Right cardiac atrium (tissue), 5 donors: ENCODE results near the gene NCK2. TPM values are rescaled to one million over a fixed set of nuclear protein-coding genes. Genes with fewer than 3 reads are reported as not detected.

Experiments used
- ATAC-seq, 2 donors: fragments of 200-7000 bp; cut with Tn5 transposase; one replicate each; pipeline versions ENCODE4 v1.8.0 to v1.9.1; 2020; ENCODE audit warnings: moderate library complexity in 2 of 2, mild to moderate bottlenecking in 1 of 2
- DNase-seq, 3 donors: peaks; one replicate each; pipeline ENCODE4 v3.0.0-alpha.2; 2020
- H3K27ac ChIP-seq: one replicate; pipeline ENCODE4 v1.5.1; 2013; ENCODE audit warnings: mild to moderate bottlenecking, low read length, control low read depth, moderate library complexity
- H3K27me3 ChIP-seq: one replicate; pipeline ENCODE4 v1.6.1; 2013; ENCODE audit not compliant: control insufficient read depth, insufficient read depth
- H3K4me1 ChIP-seq: one replicate; pipeline ENCODE4 v1.6.1; 2013; ENCODE audit warnings: low read length; ENCODE audit not compliant: control insufficient read depth, insufficient read depth
- H3K4me3 ChIP-seq: one replicate; pipeline ENCODE4 v1.5.1; 2013; ENCODE audit warnings: low read length, control low read depth
- H3K9me3 ChIP-seq: one replicate; pipeline ENCODE4 v1.6.1; 2013; ENCODE audit warnings: low read length; ENCODE audit not compliant: control insufficient read depth
- WGBS: extraction: QIAGEN DNeasy Blood & Tissue Kit; methylation state at CpG from one replicate; pipeline ENCODE4 v1.1.7; 2013; 5-methylcytosine and 5-hydroxymethylcytosine counted together
- intact Hi-C, 4 donors: fragments of 100-400 bp; cut with DNase I; formaldehyde crosslinking; loops; one replicate each; pipeline versions ENCODE4 v1.11.0 to v1.14.0; 2022 to 2023
- polyA plus RNA-seq: library from polyadenylated mRNA; stranded (reverse); fragments of 200-250 nt; gene quantifications from one replicate; pipeline ENCODE4 v1.2.3, GENCODE V29; 2013
- total RNA-seq, 4 donors: library from RNA; stranded (reverse); fragmentation: NEBNext Ultra II Directional; extraction: Animal tissue kit (Norgen Biotek cat#: 25700); gene quantifications; one replicate each; pipeline ENCODE4 v1.2.1, GENCODE V29; 2021
- donor health status: healthy with polysubstance abuse.
- donor health status: DM: no; HTN: yes; CAD: no.
- donor health status: DM: no; HTN: no; CAD: no.
- donor health status: DM: no; HTN: yes; CAD: no; lungs with severe emphysema.
- donor health status: DM: yes; HTN: yes; CAD: no.

The NCK2 gene
- total and polyA plus RNA-seq, 5 donors, result 29.9 to 39.5 (median 31.1) TPM

- intact Hi-C loops, result no loop called here
- 36% methylated on average over 6 of the region's 6 CpGs for WGBS
- DNase-seq (no peak), ATAC-seq (no peak)
- Histone ChIP-seq H3K27ac (no peak overlapping the region), H3K4me1 (peaks cover 10% of the 10 kb centered on the region), H3K4me3 (no peak overlapping the region), H3K27me3 (no peaks in the 10 kb centered on the region), H3K9me3 (no peaks in the 10 kb centered on the region)
Observed at GRCh38 chr2:105868060-105868459, 123.3 kb downstream of the NCK2 start.

GRCh38 chr2:105869341-105869740 lies 124.6 kb downstream of the NCK2 start:
- Histone ChIP-seq H3K4me1 (peaks cover 11% of the 10 kb centered on the region), H3K4me3 (no peak overlapping the region), H3K27me3 (no peaks in the 10 kb centered on the region), H3K27ac (no peak overlapping the region), H3K9me3 (no peaks in the 10 kb centered on the region)
- WGBS, result 96% methylated on average over 13 of the region's 13 CpGs
- intact Hi-C loops, result no loop called here
- no peak for ATAC-seq
- DNase-seq, result no peak

- H3K4me1 ChIP-seq, result peaks cover 11% of the 10 kb centered on the region
- no peak overlapping the region for H3K27ac ChIP-seq
- WGBS, result 97% methylated on average over 4 of the region's 4 CpGs
- H3K4me3 ChIP-seq, result no peak overlapping the region
- intact Hi-C loops, result no loop called here
- DNase-seq, result no peak
- no peaks in the 10 kb centered on the region for H3K9me3 ChIP-seq
- no peaks in the 10 kb centered on the region for H3K27me3 ChIP-seq
- ATAC-seq, result no peak
Observed at GRCh38 chr2:105870062-105870461, 125.3 kb downstream of the NCK2 start.

- Histone ChIP-seq H3K4me1 (peaks cover 8% of the 10 kb centered on the region), H3K9me3 (no peaks in the 10 kb centered on the region), H3K27me3 (no peaks in the 10 kb centered on the region), H3K4me3 (no peak overlapping the region), H3K27ac (no peak overlapping the region)
- ATAC-seq, result no peak
- WGBS, result 93% methylated on average over 11 of the region's 11 CpGs
- intact Hi-C loops, result no loop called here
- no peak for DNase-seq
Observed at GRCh38 chr2:105870858-105871257, 126.1 kb downstream of the NCK2 start.

GRCh38 chr2:105872142-105872728 lies 127.5 kb downstream of the NCK2 start:
- no peak overlapping the region for H3K4me3 ChIP-seq
- WGBS, result 70% methylated on average over 14 of the region's 14 CpGs
- H3K27me3 ChIP-seq, result no peaks in the 10 kb centered on the region
- no peaks in the 10 kb centered on the region for H3K9me3 ChIP-seq
- H3K27ac ChIP-seq, result no peak overlapping the region
- intact Hi-C loops, result no loop called here
- ATAC-seq, result peak; percentile 61 to 62
- H3K4me1 ChIP-seq, result peaks cover 8% of the 10 kb centered on the region
- peak in 2 of 3 donors; percentile 60 to 67 for DNase-seq

GRCh38 chr2:105872830-105873229 lies 128.1 kb downstream of the NCK2 start:
- intact Hi-C loops, result no loop called here
- ATAC-seq (no peak), DNase-seq (no peak)
- H3K4me1 ChIP-seq, result peaks cover 7% of the 10 kb centered on the region
- H3K4me3 ChIP-seq, result no peak overlapping the region
- WGBS, result 84% methylated on average over 7 of the region's 7 CpGs
- H3K9me3 ChIP-seq, result no peaks in the 10 kb centered on the region
- H3K27ac ChIP-seq, result no peak overlapping the region
- no peaks in the 10 kb centered on the region for H3K27me3 ChIP-seq

GRCh38 chr2:105873281-105873680 lies 128.6 kb downstream of the NCK2 start:
- H3K27me3 ChIP-seq, result no peaks in the 10 kb centered on the region
- no peak for DNase-seq
- 84% methylated on average over 5 of the region's 5 CpGs for WGBS
- H3K27ac ChIP-seq, result no peak overlapping the region
- ATAC-seq, result no peak
- peaks cover 5% of the 10 kb centered on the region for H3K4me1 ChIP-seq
- intact Hi-C loops, result no loop called here
- no peak overlapping the region for H3K4me3 ChIP-seq
- H3K9me3 ChIP-seq, result no peaks in the 10 kb centered on the region

- peak; percentile 40 to 60 for ATAC-seq
- Histone ChIP-seq H3K9me3 (no peaks in the 10 kb centered on the region), H3K27ac (no peak overlapping the region), H3K27me3 (no peaks in the 10 kb centered on the region), H3K4me1 (peaks cover 5% of the 10 kb centered on the region), H3K4me3 (no peak overlapping the region)
- no peak for DNase-seq
- intact Hi-C loops, result no loop called here
- WGBS, result 73% methylated on average over 8 of the region's 8 CpGs
Observed at GRCh38 chr2:105873721-105874120, 129.0 kb downstream of the NCK2 start.

- ATAC-seq (no peak), DNase-seq (no peak)
- H3K4me1 ChIP-seq, result peaks cover 5% of the 10 kb centered on the region
- 91% methylated on average over 6 of the region's 6 CpGs for WGBS
- intact Hi-C loops, result no loop called here
- H3K9me3 ChIP-seq, result no peaks in the 10 kb centered on the region
- no peak overlapping the region for H3K4me3 ChIP-seq
- H3K27me3 ChIP-seq, result no peaks in the 10 kb centered on the region
- H3K27ac ChIP-seq, result no peak overlapping the region
Observed at GRCh38 chr2:105874466-105874865, 129.8 kb downstream of the NCK2 start.

GRCh38 chr2:105875241-105875640 lies 130.5 kb downstream of the NCK2 start:
- H3K9me3 ChIP-seq, result no peaks in the 10 kb centered on the region
- no peaks in the 10 kb centered on the region for H3K27me3 ChIP-seq
- 81% methylated on average over 7 of the region's 7 CpGs for WGBS
- H3K4me1 ChIP-seq, result peaks cover 5% of the 10 kb centered on the region
- H3K4me3 ChIP-seq, result no peak overlapping the region
- intact Hi-C loops, result no loop called here
- ATAC-seq (no peak), DNase-seq (no peak)
- no peak overlapping the region for H3K27ac ChIP-seq

- DNase-seq (no peak), ATAC-seq (no peak)
- intact Hi-C loops, result no loop called here
- H3K4me3 ChIP-seq, result no peak overlapping the region
- no peak overlapping the region for H3K27ac ChIP-seq
- H3K4me1 ChIP-seq, result peaks cover 5% of the 10 kb centered on the region
- H3K27me3 ChIP-seq, result no peaks in the 10 kb centered on the region
- 94% methylated on average over 4 of the region's 4 CpGs for WGBS
- no peaks in the 10 kb centered on the region for H3K9me3 ChIP-seq
Observed at GRCh38 chr2:105876191-105876590, 131.5 kb downstream of the NCK2 start.

- Histone ChIP-seq H3K27me3 (no peaks in the 10 kb centered on the region), H3K4me3 (no peak overlapping the region), H3K27ac (no peak overlapping the region), H3K4me1 (peaks cover 3% of the 10 kb centered on the region), H3K9me3 (no peaks in the 10 kb centered on the region)
- intact Hi-C loops, result no loop called here
- ATAC-seq, result no peak
- no peak for DNase-seq
- 44% methylated on average over 2 of the region's 2 CpGs for WGBS
Observed at GRCh38 chr2:105877945-105878344, 133.2 kb downstream of the NCK2 start.
